ENCODE results near the gene NEU4.
"Not testable (repeated sequence)": the region's sequence is repeated elsewhere in the genome, so short reads cannot be mapped to it uniquely, and the experiment has no call there.

The NEU4 gene

DNA sequence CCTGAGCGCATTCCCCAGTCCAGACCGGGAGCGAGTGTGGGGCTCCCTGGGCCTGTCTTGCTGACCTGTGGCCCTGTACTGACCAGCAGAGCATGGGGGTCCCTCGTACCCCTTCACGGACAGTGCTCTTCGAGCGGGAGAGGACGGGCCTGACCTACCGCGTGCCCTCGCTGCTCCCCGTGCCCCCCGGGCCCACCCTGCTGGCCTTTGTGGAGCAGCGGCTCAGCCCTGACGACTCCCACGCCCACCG, 5.3 kb downstream of the NEU4 start:
- no peak for DNase-seq (ENCODE audit: low spot score)

DNA sequence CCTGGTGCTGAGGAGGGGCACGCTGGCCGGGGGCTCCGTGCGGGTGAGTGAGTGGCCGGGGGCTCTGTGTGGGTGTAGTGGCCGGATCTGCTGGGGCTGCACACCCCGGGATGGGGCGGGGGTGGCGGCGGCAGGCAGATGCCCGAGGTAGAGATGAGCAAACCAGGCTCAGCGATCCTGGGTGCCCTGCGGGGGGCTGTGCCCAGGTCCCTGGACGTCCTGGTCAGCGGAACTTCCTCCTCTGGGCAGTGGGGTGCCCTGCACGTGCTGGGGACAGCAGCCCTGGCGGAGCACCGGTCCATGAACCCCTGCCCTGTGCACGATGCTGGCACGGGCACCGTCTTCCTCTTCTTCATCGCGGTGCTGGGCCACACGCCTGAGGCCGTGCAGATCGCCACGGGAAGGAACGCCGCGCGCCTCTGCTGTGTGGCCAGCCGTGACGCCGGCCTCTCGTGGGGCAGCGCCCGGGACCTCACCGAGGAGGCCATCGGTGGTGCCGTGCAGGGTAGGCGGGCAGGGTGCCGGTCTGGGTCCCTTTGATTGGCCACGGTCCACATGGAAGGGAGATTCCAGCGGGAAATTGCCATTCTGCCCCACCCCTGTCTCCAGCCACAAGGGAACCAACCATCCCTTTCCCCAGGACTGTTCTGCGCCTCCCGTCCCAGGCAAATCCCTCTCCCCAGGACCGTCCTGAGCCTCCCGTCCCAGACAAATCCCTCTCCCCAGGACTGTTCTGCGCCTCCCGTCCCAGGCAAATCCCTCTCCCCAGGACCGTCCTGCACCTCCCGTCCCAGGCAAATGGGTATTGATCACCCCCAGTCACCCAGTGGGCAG, 5.9 kb downstream of the NEU4 start:
- no peak for DNase-seq (ENCODE audit: low spot score)

- DNase-seq (ENCODE audit: low spot score), result no peak
Measured at GRCh38 chr2:241815477-241816430, 6.8 kb downstream of the NEU4 start.

DNA sequence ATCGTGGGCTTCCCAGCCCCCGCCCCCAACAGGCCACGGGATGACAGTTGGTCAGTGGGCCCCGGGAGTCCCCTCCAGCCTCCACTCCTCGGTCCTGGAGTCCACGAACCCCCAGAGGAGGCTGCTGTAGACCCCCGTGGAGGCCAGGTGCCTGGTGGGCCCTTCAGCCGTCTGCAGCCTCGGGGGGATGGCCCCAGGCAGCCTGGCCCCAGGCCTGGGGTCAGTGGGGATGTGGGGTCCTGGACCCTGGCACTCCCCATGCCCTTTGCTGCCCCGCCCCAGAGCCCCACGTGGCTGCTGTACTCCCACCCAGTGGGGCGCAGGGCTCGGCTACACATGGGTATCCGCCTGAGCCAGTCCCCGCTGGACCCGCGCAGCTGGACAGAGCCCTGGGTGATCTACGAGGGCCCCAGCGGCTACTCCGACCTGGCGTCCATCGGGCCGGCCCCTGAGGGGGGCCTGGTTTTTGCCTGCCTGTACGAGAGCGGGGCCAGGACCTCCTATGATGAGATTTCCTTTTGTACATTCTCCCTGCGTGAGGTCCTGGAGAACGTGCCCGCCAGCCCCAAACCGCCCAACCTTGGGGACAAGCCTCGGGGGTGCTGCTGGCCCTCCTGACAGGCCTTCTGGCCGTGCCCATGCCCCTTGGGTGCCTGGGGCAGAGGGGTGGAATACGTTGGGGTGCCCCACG, 7.6 kb downstream of the NEU4 start:
- no peak for DNase-seq (ENCODE audit: low spot score)

GRCh38 chr2:241817126-241817820, 8.3 kb downstream of the NEU4 start:
- no peak for DNase-seq (ENCODE audit: low spot score)

DNA sequence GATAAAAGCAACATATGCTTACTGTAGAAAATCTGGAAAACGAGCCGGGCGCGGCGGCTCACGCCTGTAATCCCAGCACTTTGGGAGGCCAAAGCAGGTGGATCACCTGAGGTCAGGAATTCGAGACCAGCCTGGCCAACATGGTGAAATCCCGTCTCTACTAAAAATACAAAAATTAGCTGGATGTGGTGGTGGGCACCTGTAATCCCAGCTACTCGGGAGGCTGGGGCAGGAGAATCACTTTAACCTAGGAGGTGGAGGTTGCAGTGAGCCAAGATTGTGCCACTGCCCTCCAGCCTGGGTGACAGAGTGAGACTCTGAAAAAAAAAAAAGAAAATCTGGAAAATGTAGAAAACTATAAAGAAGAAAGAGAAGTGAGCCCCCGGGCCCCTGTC, 8.8 kb downstream of the NEU4 start:
- not testable (repeated sequence) for DNase-seq (ENCODE audit: low spot score)

- DNase-seq (ENCODE audit: low spot score), result no peak
Measured at GRCh38 chr2:241818229-241818942, 9.4 kb downstream of the NEU4 start.

DNA sequence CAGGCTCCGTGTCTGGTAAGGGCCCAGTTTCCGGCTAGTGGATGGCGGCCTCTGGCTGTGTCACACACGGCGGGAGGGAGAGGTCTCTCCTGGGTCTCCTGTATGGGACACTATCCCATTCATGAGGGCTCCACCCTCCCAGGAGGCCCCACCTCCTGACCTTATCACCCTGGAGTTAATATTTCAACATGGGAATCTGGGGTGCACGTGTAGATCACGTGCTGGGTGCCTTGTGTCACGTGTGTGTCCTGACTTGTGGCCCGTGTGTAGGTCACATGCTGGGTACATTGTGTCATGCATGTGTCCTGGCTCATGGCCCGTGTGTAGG, 9.9 kb downstream of the NEU4 start:
- no peak for DNase-seq (ENCODE audit: low spot score)

DNA sequence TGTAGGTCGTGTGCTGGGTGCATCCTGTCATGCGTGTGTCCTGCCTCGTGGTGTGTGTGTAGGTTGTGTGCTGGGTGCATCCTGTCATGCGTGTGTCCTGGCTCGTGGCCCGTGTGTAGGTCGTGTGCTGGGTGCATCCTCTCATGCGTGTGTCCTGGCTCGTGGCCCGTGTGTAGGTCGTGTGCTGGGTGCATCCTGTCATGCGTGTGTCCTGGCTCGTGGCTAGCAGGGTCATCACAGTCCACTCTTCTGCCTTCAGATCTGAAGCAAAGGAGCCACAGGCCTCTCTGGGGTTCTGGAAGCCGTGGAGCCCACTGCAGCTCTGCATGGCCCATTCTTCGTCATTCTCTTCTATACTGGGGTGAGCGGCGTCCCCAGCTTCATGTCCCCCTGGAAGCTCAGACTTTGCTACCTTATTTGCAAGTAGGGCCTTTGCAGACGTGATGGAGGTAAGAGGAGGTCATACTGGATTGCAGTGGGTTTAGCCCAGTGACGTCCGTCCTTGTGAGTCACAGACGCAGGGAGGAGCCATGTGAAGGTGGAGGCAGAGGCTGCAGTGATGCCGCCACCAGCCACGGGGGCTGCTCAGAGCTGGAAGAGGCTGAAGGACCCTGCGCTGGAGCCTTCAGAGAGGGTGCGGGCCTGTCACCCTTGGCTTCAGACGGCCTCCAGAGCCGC, 11.1 kb downstream of the NEU4 start:
- DNase-seq (ENCODE audit: low spot score), result not testable (repeated sequence)

- no peak for DNase-seq (ENCODE audit: low spot score)
Measured at GRCh38 chr2:241820625-241821384, 11.8 kb downstream of the NEU4 start.

DNA sequence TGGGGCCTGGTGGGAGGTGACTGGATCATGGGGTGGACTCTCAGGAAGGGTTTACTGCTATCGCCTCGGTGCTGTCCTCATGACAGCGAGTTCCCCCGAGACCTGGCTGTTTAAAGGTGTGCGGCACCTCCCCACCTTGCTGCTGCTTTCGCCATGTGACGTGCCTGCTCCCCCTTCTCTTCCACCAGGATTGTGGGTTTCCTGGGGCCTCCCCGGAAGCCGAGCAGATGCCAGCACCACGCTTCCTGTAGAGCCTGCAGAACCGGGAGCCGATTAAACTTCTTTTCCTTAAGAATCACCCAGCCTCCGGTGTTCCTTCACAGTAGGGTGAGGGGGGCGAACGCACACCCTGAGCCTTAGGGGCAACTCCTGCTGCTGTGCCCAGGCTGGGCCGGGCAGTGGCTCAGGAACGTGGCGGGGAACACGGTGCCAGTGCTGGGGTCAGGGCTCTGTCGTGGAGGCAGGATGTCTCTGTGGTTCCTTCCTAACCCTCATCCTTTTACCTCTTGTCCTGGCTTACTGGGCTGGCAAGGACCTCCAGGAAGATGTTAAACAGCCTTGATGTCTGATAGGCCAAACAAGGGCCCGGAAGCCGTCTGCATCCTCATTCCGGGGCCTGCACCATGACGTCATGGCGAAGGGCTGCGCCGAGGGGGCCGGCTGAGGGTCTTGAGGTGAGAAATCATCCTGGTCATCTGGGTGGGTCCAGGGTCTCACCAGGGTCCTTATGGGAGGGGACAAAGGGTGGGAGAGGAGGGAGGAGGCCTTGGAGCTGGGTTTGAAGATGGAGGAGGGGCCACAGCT, 12.7 kb downstream of the NEU4 start:
- DNase-seq (ENCODE audit: low spot score), result no peak

GRCh38 chr2:241822264-241822623, 13.3 kb downstream of the NEU4 start:
- DNase-seq (ENCODE audit: low spot score), result no peak

GRCh38 chr2:241823531-241824437, 14.8 kb downstream of the NEU4 start:
- DNase-seq (ENCODE audit: low spot score), result not testable (repeated sequence)

GRCh38 chr2:241827394-241827793, 18.4 kb downstream of the NEU4 start:
- DNase-seq (ENCODE audit: low spot score), result no peak

GRCh38 chr2:241833101-241833663, 24.2 kb downstream of the NEU4 start:
- DNase-seq (ENCODE audit: low spot score), result no peak

DNA sequence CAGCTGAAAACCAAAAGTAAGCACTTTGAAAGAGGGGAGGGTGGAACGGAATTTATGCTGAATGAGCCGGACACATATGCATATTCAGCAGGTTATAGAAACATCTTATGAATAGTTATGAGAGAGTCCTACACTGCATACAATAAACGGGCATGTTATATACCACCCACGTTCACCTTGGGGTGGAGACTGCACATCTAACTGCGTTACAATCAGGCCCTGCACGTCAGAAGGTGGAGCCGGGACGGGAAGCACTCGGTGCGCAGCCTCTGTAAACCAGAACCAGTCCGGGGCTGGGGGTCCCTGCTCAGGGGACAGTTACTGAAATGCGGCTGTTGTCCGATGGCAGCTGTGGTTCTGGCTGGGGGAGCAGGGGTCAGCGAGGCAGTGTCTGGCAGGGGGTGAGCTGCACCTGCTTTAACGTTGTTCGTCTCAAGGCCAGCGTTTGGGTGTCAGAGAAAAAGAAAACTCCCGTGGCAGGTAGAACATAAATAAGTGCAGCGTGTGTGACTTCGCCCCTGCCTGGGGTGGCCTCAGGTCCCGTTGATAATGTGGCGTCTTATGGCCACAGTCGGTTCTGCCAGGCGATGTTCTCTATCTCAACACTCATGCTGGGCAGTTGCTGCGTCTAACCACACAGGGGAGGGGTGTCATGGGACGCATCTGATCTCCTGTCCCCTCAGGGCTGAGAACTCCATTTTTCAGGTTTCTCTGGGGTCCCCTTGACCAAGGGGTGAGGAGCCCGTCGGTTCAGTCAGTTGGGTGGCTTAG, 24.9 kb downstream of the NEU4 start:
- not testable (repeated sequence) for DNase-seq (ENCODE audit: low spot score)

DNA sequence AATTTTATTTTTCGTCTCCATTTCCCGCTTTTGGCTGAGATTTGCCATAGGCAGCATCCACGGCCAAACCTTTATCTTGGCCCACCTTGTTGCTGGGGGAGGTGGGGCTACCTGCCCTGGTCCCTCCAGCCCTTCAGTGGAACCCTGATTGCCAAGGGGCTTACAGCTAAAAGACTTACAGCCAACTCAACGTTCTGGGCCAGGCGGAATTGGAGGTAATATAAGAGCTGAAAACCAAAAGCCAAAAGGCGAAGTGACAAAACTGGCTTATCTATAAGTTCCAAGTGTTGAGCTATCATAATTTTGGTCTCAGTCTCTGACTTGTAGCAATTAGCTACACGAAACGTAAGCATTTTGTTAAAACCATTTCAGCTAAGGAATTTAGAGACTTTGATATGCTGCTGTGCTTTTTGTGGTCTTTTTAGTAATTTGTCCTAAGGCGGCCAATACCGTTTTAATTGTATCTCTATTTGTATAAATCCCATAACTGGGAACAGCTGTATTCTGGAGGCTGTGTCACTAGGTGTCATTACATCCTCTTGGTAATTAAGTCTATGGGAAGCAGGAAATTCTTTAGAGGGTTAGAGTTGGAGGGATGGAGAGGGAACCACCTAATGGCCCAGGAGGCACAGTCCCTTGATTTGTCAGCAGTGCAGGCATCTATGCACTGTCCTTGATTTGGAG, 25.7 kb downstream of the NEU4 start:
- DNase-seq (ENCODE audit: low spot score), result no peak

Data from LoVo (cell line).